Measurements from ENCODE around the gene SERGEF. TPM values are rescaled to one million over a fixed set of nuclear protein-coding genes. Genes with fewer than 3 reads are reported as not detected.

SERGEF gene
- total and polyA plus RNA-seq, 2 of the 13 experiments (the other 11 are each of a cell fraction or from before 2014, with no cell fraction given): 54.5 to 114 TPM

DNA sequence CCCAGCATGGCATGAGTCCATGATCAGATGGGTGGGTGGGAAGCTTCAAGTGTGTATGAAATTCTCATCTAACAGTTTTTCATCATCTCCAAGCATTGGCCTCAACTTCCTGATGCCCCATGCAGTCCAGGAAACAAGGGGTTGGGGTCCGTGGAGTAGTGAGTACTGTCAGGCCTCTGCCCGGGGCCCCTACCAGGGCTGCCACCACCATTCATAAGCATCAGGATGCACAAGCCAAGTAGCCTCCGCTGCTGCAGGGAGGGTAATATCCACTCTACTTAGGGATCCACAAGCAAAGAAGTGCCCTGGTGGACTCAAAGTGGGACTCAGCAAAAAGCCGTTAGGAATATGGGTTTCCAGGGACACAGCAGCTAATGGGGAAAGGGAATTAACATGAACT is 229.0 kb downstream of the SERGEF start (continued):
- TF ChIP-seq ZNF432 (CRISPR knock-in tag; IDR thresholded peaks at IDR 0.05; ENCODE audit: borderline replicate concordance): no peak
- TF ChIP-seq, protein P1, sequence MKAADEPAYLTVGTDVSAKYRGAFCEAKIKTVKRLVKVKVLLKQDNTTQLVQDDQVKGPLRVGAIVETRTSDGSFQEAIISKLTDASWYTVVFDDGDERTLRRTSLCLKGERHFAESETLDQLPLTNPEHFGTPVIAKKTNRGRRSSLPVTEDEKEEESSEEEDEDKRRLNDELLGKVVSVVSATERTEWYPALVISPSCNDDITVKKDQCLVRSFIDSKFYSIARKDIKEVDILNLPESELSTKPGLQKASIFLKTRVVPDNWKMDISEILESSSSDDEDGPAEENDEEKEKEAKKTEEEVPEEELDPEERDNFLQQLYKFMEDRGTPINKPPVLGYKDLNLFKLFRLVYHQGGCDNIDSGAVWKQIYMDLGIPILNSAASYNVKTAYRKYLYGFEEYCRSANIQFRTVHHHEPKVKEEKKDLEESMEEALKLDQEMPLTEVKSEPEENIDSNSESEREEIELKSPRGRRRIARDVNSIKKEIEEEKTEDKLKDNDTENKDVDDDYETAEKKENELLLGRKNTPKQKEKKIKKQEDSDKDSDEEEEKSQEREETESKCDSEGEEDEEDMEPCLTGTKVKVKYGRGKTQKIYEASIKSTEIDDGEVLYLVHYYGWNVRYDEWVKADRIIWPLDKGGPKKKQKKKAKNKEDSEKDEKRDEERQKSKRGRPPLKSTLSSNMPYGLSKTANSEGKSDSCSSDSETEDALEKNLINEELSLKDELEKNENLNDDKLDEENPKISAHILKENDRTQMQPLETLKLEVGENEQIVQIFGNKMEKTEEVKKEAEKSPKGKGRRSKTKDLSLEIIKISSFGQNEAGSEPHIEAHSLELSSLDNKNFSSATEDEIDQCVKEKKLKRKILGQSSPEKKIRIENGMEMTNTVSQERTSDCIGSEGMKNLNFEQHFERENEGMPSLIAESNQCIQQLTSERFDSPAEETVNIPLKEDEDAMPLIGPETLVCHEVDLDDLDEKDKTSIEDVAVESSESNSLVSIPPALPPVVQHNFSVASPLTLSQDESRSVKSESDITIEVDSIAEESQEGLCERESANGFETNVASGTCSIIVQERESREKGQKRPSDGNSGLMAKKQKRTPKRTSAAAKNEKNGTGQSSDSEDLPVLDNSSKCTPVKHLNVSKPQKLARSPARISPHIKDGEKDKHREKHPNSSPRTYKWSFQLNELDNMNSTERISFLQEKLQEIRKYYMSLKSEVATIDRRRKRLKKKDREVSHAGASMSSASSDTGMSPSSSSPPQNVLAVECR (CRISPR knock-in tag; IDR thresholded peaks at IDR 0.05; ENCODE audit: borderline replicate concordance): no peak
- TF ChIP-seq KDM4B (CRISPR knock-in tag; IDR thresholded peaks at IDR 0.05): no peak

DNA sequence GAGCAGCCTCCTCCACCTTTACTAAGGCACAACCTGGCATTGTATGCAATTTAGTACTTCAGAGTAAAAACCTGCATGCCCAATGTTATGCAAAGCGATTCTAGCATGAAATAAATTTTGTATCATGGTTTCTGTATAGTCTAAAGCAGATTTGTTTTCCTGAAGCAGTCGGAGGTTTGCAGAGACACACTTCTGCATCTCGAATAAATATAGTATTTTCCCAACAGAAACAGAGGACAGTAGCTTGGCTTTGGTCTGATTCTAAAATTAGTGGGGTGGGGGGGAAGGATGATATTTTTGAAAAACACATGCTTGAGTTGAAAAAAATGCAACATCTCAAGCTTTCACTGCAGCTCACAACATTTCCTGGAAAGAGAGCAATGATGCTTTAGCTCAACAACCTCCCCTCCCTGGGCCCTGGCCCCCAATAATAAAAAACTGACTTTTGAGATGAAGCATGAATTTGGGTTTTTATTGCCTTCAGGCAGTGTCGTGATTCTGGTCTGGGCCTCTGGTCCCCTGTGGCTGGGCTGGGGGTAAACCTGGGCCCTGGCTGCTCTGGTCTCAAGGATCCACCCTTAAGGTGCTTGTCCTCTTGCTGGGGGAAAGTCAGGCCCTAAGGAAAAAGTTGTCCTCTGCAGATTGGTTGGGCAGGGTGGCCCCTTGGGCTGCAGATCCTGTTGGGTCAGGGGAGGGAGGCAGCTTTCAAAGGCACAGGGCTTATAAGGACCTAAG is 230.1 kb downstream of the SERGEF start:
- no TSS peak for BruUV-seq (replicated peaks)
- WGBS (ENCODE audit: low lambda C conversion rate): 79% methylated on average over 4 of the region's 4 CpGs
- H2AFZ ChIP-seq (ENCODE audit: low read length): no peak overlapping the region
- DNase-seq (ENCODE audit: low spot score) (no peak), ATAC-seq (no peak), FAIRE-seq (no peak)
- no peak overlapping the region for H3K9ac ChIP-seq (ENCODE audit: insufficient read depth, low read depth, low read length)
- ChIA-PET POLR2A (no interaction called here), CTCF (ENCODE audit: low intra/inter-chr PET ratio, low total read pairs) (no interaction called here)
- in situ Hi-C loops (cut with HindIII; ENCODE audit: extremely low pct_ligation_motif_present, low pct_unique_long_range_greater_than_20kb): no loop called here
- intact Hi-C loops (cut with micrococcal nuclease; ENCODE audit: unreplicated experiment): no loop called here
- H3K27ac ChIP-seq (ENCODE audit: extremely low read length, insufficient read depth, low read length): no peak overlapping the region
- H3K4me2 ChIP-seq (ENCODE audit: low read depth, low read length): no peak overlapping the region
- no peak overlapping the region for H3K4me3 ChIP-seq (replicated peaks in 1 of 3; ENCODE audit: insufficient read depth in 1 of 3, low read depth in 2 of 3, low read length in 3 of 3)
- H3K36me3 ChIP-seq (replicated peaks in 1 of 2; ENCODE audit: control insufficient read depth in 1 of 2, insufficient read depth in 2 of 2, low read length in 2 of 2): peaks cover 0 to 6% of the 10 kb centered on the region in 2 experiments; a peak in 3 of 5 replicates
- TF ChIP-seq CHCHD3 (CRISPR knock-in tag; IDR thresholded peaks at IDR 0.05): no peak
- no peak for TF ChIP-seq ZNF629 (CRISPR knock-in tag; conservative IDR thresholded peaks at IDR 0.05)
- TF ChIP-seq ZNF180 (CRISPR knock-in tag; IDR thresholded peaks at IDR 0.05; ENCODE audit: borderline replicate concordance, low read depth): no peak
- TF ChIP-seq, protein P2, sequence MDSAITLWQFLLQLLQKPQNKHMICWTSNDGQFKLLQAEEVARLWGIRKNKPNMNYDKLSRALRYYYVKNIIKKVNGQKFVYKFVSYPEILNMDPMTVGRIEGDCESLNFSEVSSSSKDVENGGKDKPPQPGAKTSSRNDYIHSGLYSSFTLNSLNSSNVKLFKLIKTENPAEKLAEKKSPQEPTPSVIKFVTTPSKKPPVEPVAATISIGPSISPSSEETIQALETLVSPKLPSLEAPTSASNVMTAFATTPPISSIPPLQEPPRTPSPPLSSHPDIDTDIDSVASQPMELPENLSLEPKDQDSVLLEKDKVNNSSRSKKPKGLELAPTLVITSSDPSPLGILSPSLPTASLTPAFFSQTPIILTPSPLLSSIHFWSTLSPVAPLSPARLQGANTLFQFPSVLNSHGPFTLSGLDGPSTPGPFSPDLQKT (CRISPR knock-in tag; IDR thresholded peaks at IDR 0.05; ENCODE audit: borderline replicate concordance): no peak
- TF ChIP-seq ZNF724P (CRISPR knock-in tag; IDR thresholded peaks at IDR 0.05; ENCODE audit: borderline replicate concordance): no peak
- TF ChIP-seq, protein P3, sequence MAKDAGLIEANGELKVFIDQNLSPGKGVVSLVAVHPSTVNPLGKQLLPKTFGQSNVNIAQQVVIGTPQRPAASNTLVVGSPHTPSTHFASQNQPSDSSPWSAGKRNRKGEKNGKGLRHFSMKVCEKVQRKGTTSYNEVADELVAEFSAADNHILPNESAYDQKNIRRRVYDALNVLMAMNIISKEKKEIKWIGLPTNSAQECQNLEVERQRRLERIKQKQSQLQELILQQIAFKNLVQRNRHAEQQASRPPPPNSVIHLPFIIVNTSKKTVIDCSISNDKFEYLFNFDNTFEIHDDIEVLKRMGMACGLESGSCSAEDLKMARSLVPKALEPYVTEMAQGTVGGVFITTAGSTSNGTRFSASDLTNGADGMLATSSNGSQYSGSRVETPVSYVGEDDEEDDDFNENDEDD (CRISPR knock-in tag; IDR thresholded peaks at IDR 0.05; ENCODE audit: borderline replicate concordance): no peak
- no peak for TF ChIP-seq REPIN1 (CRISPR knock-in tag; IDR thresholded peaks at IDR 0.05; ENCODE audit: borderline replicate concordance, low read depth)
- no peak for TF ChIP-seq ZNF747 (CRISPR knock-in tag; IDR thresholded peaks at IDR 0.05; ENCODE audit: borderline replicate concordance)
- H4K20me1 ChIP-seq (ENCODE audit: insufficient read depth, low read length): no peaks in the 10 kb centered on the region
- H3K4me1 ChIP-seq (ENCODE audit: insufficient read depth, low read length): no peaks in the 10 kb centered on the region
- H3K79me2 ChIP-seq (ENCODE audit: insufficient read depth, low read length): no peaks in the 10 kb centered on the region
- peaks cover 0 to 1% of the 10 kb centered on the region in 2 experiments; a peak in 1 of 5 replicates for H3K27me3 ChIP-seq (ENCODE audit: control insufficient read depth in 1 of 2, insufficient read depth in 2 of 2, low read length in 2 of 2)
- H3K9me3 ChIP-seq (ENCODE audit: low read length): no peaks in the 10 kb centered on the region
